Putamen (tissue), 1 donor: ENCODE results near the gene AARSD1.
A peak's percentile ranks its signal among the peaks of the same experiment; 100 is the strongest.
"Not testable (repeated sequence)": the region's sequence is repeated elsewhere in the genome, so short reads cannot be mapped to it uniquely, and the experiment has no call there.

Experiments used
- DNase-seq: peaks from one replicate; pipeline ENCODE4 v3.0.0-alpha.2; 2016; ENCODE audit warnings: low spot score

The AARSD1 gene

GRCh38 chr17:42980766-42981397 is 16.6 kb upstream of the AARSD1 start:
- peak; percentile 61 for DNase-seq

DNA sequence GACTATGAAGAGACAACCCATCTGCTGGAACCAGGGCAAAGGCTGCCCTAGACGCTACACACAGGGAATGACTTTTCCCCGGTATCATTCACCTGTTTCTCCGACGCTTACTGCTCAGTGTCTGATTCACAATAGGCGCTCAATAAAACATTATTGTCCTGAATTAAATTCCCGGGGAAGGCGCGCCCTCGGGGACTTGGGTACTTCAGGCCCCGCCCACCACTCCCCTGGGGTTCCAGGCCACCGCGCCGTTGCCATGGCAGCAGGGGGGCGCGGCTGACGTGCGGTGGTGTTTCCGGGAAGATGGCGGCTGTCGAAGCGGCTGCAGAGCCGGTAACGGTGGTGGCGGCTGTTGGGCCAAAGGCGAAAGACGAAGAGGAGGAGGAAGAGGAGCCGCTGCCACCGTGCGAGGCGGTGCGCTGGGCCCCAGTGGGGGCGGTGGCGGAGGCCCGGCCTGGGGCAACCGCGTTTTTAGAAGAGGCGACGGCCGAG is 16.1 kb upstream of the AARSD1 start, which contains the start of gene RUNDC1:
Gene RUNDC1 (plus strand): TSS at position 292 of the 492 bp plus-strand sequence. CDS start 12 bp downstream, at position 304.
- DNase-seq: peak; percentile 90

DNA sequence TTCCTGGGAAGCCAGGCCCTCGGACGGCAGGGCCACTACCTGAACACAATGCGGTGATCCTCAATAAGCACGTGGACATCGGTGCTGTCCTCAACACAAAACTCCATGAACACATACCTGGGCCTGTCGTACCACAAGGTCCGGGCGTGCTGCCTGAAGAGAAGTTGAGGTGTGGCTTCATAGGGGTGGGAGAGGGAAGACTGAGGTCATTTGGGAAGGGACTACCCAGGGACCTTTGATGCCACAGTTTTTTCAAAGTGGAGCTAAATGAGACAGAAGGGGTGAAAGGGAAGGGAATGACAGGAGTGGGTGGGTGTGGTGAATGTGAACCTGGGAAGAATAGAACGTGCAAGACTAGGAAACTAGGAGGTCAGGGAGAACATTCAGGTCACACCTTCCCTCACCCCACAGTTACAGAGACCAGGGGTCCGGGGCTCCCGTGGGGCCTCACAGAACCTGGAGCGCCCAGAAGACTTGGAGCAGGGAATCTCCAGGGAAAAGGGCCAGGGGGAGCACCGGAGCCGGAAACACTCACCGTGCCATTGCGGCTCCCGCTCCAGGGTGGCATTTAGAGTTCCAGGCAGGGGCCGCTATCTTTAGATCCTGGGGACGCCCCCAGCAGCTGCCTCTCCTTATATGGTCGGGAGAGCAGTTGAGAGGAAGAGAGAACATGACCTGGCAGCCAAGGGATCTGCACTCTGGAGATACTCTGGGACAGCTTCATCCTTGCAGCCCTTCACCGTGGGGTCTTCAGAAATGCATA is 15.4 kb upstream of the AARSD1 start, which contains the start of gene PTGES3L:
Gene PTGES3L (minus strand): TSS at position 570 of the 763 bp plus-strand sequence. CDS start 27 bp downstream, at position 543.
- DNase-seq: peak; percentile 58

GRCh38 chr17:42975701-42976100 is 11.4 kb upstream of the AARSD1 start:
- not testable (repeated sequence) for DNase-seq

DNA sequence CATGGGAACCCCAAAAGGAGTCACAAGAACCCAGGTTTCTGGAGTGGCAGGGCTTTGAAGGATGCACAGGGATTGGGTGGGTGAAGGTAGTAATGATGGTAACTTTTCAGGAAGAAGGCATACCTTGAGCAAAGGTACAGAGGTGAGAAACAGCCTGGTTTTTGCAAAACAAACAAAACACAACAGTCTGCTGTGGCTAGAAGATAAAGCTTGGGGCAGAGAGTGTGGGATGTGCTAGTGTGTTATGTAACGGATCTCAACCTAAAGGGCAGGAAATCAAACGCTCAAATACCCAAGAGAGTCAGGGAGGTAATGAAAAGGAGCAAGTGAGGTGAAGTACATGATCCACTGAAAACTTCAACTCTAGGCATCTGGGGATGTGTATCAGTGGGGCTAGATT is 11.0 kb upstream of the AARSD1 start:
- no peak for DNase-seq

GRCh38 chr17:42973323-42973722 is 9.1 kb upstream of the AARSD1 start:
- DNase-seq: not testable (repeated sequence)

DNA sequence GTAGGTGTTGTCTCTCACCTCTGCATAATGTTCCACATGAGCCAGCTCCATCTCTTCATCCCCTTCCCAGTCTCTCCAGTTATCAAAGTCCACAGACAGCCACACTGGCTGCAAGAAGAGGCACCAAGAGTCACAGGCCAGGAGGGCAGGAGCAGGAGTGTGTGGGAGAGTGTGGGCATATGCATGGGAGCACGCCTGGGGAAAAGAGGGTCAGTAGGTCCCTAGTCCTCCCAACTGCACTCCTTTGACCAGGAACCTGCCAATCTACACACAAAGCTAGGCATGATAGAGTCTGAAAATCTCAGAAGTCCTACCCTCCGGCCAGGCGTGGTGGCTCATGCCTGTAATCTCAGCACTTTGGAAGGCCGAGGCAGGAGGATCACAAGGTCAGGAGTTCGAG is 7.3 kb upstream of the AARSD1 start:
- DNase-seq: no peak

GRCh38 chr17:42969001-42969581 is 4.8 kb upstream of the AARSD1 start:
- no peak for DNase-seq

DNA sequence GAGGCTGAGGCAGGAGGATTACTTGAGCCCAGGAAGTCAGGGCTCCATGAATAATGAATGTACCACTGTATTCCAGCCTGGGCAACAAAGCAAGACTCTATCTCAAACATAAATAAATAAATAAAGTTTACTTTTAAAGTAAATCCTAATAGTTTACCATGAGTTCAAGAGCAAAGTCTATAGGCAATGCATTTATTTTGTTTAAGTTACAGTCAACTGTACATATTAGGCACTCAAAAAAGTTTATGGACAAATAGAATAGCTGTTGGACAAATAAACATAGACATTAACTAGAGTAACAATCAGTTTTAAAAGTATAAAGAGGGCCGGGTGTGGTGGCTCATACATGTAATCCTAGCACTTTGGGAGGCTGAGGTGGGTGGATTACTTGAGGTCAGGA is 3.7 kb upstream of the AARSD1 start:
- DNase-seq: no peak

DNA sequence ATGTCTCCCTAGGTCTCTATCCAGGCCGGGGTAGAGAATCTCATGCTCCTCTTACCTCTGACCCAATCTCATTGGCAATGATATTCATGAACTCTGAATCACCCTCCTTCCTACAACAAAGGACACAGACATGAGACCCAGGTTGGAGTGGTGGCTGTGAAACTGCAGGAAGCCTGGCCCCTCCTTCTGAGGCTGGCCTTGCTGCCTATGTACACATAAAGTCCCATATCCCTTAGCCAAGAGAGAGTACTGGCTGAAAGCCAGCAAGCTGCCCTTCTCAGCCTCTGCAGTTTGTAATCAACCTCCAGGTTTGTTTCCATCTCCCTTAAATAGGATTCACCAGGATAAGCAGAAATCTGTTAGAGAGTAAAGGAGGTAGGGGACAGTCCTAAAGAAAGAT is 10.6 kb downstream of the AARSD1 start:
- DNase-seq: no peak

GRCh38 chr17:42950044-42950783 is 14.0 kb downstream of the AARSD1 start:
- DNase-seq: no peak

GRCh38 chr17:42946812-42947211 is 17.4 kb downstream of the AARSD1 start:
- DNase-seq: no peak

DNA sequence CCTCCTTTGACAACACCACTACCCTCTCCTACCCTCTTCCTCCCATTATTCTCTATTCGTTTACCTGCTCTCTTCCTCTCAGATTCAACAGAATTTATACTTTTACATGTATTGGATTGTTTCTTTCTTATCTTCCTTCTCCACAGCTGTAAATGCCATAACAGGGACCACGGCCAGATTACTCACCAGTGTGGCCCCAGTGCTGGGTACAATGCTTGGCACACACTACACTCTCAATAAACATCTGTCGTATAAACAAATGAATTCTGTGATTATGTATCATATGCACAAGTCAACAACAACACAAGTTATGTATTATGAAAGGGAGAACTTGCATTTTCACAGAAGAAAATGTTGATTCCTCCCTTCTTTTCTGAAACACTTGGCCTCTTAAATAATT is 20.0 kb downstream of the AARSD1 start:
- no peak for DNase-seq

- DNase-seq: peak; percentile 13
These were observed 26.3 kb downstream of the AARSD1 start for GRCh38 chr17:42937712-42938596.

GRCh38 chr17:42929497-42929844 is 34.8 kb downstream of the AARSD1 start:
- DNase-seq: no peak

DNA sequence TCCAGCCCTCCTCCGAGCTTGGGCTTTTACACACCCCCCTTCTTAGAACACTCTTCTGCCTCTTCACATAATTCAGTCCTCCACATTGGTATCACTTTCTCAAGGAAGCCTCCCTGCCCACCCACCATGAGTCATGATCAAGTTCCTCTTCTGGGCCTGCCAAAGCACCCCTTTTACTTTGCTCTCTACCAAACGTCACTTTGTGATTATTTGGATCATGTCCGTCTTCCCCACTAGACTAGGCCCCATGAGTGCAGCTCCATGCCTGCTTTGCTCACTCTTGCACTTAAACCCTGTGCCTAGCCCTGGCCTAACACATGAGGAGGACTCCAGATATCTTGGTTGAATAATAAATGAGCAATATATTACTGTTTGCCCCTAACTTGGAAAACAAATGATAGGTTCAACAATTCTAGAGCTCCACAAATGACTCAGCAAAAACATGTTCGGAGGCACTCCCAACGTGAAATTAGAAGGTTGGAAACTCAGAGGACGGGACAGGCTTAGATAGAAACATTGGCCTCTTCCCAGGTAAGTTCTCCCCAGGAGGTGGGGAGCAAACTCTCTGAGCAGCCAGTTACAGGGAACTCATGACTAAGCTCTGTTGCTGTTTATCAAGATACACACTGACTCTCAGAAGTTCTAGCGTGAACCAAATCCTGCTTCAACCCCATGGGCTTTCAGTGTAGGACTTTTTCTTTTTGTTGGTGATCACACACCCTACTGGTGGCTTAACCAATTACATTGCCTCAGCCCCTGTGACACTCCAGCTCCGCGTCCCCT is 35.3 kb downstream of the AARSD1 start:
- no peak for DNase-seq

DNA sequence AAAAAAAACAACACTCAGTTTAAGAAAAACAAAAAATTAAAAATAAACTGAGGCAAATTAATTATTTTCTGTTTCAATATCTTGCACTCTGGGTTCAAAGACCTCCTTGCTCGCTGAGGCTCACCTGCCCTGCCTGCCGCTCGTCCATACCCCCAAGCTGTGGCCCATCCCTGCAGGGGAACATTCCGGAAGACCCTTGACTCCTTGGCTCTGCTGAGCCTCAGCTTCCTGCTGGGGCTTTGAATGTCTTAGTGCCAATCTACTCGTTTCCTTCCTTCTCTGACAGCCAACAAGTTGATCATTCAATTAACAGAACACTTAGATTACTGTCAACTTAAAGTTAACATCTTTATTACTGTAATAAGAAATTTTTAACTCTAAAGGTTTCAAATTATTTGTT is 39.4 kb downstream of the AARSD1 start:
- no peak for DNase-seq

DNA sequence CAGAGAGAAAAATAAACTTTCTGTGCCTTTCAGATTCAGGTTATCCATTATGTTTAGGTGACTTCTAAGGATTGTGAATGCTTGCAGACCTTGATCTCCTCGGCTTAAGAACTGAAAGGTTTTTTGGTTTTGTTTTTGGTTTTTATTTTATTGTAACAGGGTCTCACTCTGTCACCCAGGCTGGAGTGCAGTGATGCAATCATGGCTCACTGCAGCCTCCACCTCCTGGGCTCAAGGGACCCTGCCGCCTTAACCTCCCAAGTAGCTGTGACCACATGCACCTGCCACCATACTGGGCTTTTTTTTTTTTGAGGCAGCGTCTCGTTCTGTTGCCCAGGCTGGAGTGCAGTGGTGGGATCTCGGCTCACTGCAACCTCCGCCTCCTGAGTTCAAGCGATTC is 40.8 kb downstream of the AARSD1 start:
- not testable (repeated sequence) for DNase-seq

DNA sequence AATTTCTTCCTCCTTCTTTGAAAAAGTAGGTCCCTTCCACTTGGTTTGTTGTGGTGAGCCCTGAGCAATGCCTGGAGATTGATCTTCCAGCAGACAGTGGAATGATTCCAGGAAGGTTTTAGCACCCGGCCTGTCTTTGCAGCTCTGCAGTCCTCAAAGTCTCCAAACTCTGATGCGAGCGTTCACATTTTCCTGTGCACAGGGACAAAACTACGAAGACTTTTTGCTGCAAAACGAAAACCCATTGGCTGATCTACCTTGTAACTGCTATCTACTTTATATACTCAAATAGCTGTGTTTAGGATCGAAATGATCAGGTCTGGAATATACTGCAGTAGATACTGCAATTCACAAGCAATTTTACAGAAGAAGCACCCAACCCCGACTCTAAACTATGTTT is 42.0 kb downstream of the AARSD1 start:
- no peak for DNase-seq

- no peak for DNase-seq
These were observed 43.3 kb downstream of the AARSD1 start for GRCh38 chr17:42920922-42921321.
